SK-N-MC (cell line): ENCODE results near the gene RBM19.

Experiments used
- EZH2 ChIP-seq: fragments of 200-600 bp; sonication (generic); IDR thresholded peaks from one replicate; pipeline ENCODE4 v1.6.1; 2017; ENCODE audit warnings: antibody characterized with exemption
- FOXP2 ChIP-seq: optimal IDR thresholded peaks from 2 replicates; pipeline ENCODE3; 2011; ENCODE audit warnings: mild to moderate bottlenecking, moderate library complexity; ENCODE audit not compliant: insufficient read depth; ENCODE audit errors: extremely low read length, control extremely low read depth
- POLR2AphosphoS5 ChIP-seq: IDR thresholded peaks from 2 replicates; pipeline ENCODE4 v1.6.1; 2012; ENCODE audit warnings: mild to moderate bottlenecking, low read depth, low read length, borderline replicate concordance

DNA sequence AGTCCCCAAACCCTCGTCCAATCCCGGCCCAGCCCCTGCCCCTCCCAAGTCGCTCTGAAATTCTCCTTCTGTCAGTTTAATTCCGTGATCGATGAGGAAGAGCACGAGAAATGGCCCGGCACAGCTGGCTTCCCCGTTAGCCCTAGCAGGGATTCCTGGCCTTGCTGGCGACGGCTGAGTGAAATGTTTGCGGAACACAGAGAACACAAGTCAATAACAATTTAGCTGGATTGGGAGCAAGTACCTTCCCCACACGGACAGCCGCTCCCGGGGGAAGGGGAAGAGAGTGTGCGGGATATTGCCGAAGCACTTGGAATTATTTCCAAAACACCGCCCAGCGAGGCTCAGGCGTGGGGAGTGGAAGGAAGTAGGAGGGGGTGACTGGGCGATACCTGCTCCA, 134.6 kb downstream of the RBM19 start:
- TF ChIP-seq POLR2AphosphoS5 (no peak), EZH2 (no peak), FOXP2 (no peak)
